A172 (cell line): ENCODE data around the gene CCDC154. TPM values are rescaled to one million over a fixed set of nuclear protein-coding genes. Genes with fewer than 3 reads are reported as not detected.
"Not testable (repeated sequence)": the region's sequence is repeated elsewhere in the genome, so short reads cannot be mapped to it uniquely, and the experiment has no call there.

Experiments used
- DNase-seq: peaks from one replicate; pipeline ENCODE4 v3.0.0-alpha.2; 2015; ENCODE audit warnings: low spot score
- total RNA-seq: library from RNA; depleted of rRNA; stranded (reverse); fragments of >200 nt; shearing (Covaris generic); gene quantifications from 2 replicates; pipeline ENCODE4 v1.2.3, GENCODE V29; 2014; rRNA removed

The CCDC154 gene, protein sequence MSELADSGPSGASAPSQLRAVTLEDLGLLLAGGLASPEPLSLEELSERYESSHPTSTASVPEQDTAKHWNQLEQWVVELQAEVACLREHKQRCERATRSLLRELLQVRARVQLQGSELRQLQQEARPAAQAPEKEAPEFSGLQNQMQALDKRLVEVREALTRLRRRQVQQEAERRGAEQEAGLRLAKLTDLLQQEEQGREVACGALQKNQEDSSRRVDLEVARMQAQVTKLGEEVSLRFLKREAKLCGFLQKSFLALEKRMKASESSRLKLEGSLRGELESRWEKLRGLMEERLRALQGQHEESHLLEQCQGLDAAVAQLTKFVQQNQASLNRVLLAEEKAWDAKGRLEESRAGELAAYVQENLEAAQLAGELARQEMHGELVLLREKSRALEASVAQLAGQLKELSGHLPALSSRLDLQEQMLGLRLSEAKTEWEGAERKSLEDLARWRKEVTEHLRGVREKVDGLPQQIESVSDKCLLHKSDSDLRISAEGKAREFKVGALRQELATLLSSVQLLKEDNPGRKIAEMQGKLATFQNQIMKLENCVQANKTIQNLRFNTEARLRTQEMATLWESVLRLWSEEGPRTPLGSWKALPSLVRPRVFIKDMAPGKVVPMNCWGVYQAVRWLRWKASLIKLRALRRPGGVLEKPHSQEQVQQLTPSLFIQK
- 0.03 and 0.26 TPM in 2 replicates for total RNA-seq

DNA sequence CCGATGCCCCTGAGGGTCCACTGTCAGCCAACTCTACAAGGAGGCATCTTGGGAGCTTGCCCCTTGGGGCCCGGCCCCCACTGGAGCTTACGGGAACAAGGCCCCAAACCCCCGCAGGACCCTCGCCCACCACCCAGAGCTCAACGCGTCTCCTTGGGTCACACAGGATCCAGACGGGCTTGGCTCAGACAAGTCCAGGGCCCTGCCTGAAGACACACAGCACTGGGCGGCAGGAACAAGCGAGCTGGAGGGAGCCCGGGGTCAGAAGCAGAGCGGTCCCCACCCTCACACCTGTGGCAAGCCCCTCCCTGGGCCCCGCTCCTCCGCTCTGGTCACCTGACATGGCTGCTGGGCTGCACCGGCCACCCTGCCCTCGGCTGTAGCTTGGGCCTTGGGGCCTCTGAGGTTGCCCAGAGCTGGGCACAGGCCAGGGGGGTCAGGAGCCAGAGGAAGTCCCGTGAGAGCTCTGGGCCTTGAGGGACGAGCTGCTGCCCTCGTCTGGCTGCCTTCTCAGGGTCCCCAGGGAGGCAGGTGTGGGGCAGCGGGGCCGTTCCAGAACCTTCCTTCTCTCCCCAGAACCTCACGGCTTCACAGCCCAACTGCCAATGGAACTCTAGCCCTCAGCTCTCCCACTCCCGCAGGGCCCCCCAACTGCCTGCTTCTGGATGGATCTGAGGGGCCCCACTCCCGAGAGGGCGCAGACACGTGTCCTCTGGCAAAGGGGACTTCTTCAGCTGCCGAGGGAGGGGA, at the start of gene CCDC154:
Gene CCDC154 (minus strand): TSS at position 577 of the 750 bp plus-strand sequence. CDS start 234 bp downstream, at position 343.
- DNase-seq: no peak

DNA sequence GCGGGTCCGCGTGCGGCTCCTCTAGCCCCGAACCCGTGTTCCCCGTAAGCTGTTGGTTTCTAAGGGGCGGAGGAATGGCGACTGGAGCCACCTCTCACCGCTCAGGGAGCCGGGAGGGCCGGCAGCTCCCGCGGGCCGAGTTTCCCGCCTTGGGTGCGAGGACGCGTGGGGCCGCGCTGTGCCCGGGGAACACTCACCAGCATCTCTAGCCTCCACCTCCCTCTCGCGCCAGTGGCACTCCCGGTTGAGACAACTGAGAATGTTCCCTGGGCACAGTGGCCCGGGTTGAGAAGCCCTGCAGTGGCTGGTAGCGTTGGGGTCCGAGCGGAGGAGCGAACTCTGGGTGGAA, 49.4 kb upstream of the CCDC154 start:
- DNase-seq: peak; percentile 10

DNA sequence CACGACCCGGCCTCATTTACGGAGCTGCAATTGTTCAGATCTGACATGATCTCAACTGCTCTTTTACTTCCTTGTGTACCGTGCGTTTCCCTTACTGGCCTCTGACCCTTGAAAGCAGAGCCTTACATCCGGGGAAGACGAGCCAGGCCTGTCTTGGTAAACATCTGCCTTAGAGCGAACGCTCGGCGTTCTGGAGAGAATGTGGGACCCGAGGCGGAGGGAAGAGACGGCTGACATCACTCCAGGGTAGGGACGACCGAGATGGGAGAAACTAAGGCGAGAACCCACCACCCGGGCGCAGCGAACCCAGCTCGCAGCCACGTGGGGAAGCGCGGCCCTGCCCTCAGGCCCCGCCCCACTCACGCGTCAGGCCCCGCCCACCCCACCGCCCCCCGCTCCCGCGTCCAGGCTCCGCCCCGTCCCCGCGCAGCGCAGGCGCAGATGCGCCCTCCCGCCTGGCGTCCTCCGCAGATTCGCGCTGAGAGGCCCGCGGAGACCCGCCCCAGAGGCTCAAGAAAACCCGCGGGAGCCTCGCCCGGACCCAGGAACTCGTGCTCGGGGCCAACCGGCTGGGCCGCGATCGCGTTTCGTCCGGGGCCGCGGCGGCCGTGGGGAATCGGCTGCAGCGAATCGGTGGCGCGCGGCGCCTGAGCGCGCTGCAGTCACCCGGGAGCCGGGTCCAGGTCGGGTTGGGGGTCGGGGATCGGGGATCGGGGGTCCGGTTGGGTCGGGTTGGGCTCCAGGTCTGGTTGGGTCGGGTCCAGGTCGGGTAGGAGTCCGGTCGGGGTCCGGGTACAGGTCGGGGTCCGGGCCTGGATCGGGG, 48.8 kb upstream of the CCDC154 start, which contains the start of gene TELO2:
Gene TELO2 (plus strand): TSS at position 438 of the 823 bp plus-strand sequence. CDS start 922 bp downstream, outside the sequence.
- DNase-seq: peak; percentile 42

DNA sequence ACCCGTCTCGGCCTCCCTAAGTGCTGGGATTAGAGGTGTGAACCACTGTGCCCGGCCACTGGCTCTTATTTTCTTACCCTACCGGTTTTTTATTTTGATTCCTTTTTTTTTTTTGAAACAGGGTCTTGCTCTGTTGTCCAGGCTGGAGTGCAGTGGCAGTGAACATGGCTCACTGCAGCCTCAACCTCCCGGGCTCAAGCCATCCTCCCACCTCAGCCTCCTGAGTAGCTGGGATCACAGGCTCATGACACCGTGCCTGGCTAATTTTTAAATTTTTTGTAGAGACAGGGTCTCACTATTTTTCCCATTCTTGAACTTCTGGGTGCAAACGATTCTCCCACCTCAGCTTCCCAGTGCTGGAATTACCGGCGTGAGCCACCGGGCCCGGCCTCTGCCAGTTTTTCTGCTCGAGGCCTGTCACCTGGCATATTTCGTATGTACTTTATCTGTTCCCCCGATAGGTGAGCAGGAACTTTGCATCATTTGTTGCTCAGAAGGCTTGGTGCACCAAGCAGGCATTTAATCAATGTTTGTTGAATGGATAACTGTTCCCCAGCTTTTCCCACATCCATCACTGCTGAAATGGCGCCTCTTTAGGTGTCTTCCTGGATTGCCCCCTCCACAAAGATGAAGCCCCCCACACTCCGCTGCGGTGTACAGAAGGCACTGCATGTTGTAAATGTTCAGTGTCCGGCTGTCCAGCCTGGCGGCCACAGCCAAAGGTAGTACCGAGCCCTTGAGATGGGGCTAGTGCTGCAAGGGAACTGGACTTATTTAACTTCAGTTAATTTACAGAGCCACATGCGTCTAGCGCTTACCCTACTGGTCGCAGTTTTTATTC, 47.9 kb upstream of the CCDC154 start:
- no peak for DNase-seq

DNA sequence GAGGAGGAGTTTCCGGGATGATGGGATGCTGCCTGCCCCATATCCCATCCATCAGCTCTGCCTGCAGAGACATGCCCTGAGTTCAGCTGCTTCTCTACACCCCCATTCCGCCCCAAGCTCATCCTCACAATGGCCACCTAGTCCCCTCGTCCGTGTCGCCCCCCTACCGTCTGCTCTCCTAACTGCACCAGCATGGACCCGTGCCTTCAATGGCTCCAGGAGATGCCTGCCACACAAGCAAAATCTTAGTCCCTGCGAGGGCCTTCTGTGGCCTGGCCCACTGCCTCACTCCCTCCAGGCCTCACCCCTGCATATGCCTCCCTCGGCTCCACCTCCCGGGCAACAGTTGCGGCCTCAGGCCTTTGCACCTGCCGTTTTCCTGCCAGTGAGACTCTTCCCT, 47.0 kb upstream of the CCDC154 start:
- no peak for DNase-seq

DNA sequence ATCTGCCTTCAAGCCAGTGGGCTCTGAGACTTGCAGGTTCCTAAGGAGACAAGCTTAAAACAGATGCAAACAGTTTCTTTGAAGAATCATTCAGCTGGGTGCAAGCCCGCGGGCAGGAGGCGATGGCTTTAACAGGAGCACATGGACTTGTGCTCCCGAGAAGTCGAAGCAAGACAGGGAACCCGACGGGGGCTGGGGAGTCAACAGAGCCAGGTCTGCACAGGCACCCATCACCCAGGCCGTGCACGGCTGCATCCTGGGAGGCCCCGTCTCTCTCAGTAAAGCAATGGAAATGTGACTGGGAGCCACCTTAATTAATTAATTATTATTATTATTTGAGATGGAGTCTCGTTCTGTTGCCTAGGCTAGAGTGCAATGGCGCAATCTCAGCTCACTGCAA, 44.7 kb upstream of the CCDC154 start:
- DNase-seq: no peak

DNA sequence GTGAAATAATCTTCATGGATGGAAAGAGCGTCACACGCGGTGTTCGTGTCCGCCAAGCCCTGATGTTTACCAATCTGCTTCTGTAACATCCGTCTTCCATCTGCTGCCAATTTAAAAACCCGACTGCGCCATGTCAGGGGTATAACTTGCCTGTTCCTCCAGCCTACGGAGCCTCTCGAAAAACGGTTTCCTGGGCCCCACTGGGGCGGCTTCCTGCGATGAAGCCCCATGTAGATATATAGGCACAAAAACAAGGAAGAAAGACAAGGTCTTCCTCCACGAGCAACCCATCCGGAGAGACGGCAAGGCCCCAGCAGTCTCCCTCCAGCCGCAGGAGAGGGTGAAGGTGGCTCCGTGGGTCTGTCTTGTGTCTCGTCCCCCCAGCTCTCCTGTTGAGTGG, 44.3 kb upstream of the CCDC154 start, which contains the start of gene PTX4:
Gene PTX4 (minus strand): TSS at position 326 of the 400 bp plus-strand sequence. CDS start 35 bp downstream, at position 291.
- no peak for DNase-seq

DNA sequence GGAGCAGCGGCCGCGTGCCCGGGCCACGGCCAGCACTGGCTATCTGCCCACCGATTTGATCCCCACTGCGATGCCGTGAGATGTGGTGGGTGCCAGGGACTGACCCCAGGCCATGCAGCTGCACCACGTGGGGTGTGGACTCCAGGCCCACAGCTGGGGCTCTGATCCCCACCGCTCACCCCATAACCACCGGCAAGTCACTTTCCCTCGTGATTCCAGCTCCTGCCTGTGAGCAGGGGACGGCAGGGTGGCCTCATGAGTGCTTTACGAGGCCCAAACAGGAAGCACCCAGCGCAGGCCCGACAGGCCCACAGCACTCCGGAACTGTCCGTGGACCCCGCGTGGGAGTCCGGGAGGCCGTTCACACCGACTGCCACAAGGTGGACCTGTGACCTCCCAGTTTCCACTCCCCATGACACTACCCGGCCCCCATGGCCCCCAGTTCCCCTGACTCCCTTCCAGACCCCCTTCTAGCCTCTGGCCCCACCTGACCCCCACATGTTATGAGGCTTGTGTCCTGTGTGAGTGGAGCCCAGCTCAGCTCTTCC, 43.8 kb upstream of the CCDC154 start:
- no peak for DNase-seq

DNA sequence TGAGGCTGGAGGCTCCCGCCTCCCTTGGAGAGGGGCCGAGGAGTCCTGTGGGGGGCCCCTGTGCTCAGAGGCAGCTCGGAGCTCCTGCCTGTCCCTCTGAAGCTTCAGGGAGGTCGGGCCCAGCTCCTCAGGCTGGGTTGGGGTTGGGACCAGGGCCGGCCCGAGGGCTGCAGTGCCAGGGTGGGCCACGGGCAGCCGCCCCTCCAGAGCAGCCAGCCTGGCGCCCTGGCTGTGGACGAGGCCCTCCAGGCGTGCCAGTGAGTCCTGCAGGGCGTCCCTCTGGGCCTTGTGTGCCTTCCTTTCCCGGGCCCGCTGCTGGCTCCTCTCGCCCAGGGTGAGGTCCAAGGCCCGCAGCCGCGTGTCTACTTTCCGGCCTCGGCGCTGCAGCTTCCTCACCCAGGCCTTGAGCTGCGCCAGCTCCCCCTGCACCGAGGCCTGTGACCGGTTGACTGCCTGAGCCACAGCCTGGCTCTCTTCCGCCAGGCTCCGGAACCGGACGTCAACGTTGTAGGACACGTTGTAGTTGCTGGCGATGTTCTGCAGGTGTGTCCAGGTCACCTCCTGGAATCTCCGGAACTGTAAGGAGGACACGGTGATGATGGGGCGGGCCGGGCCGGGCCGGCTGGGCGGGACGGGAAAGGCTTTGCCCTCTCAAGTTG, 43.2 kb upstream of the CCDC154 start:
- DNase-seq: no peak

DNA sequence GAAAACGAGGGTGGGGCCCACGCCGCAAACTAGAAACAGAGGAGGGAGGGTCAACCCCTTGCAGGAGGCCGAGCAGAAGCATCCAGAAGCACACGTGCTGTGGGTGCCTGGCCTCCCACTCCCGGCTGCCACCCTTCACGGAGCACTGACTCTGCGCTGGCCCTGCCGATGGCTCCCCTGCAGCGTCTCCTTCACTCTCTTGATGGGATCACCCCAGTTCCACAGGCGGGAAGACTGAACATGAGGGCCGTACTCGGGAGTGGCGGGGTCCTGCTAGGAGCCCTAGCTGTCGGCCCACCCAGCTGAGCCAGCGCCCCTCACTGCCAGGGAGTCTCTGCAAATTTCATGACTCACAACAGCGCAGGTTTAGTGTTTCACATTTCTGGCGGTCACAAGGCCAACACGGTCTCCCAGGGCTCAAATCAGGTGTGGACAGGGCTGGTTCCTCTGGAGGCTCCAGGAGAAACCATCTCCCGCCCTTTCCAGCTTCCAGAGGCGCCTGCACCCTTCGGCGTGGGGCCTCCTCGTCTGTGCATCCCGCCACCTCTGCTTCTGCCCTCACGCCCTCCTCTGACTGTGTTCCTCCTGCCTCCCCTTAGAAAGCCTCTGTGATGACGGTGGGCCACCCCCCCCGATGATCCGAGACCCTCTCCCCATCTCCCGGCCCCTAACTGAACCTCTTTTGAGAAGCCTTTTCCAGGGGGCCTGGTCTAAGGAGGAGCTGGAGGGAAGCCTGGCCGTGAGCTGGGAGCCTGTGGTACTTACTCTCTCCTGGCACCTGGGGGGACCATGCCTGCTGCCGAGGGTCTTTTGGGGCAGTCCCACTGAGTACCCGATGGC, 42.4 kb upstream of the CCDC154 start:
- DNase-seq: no peak

DNA sequence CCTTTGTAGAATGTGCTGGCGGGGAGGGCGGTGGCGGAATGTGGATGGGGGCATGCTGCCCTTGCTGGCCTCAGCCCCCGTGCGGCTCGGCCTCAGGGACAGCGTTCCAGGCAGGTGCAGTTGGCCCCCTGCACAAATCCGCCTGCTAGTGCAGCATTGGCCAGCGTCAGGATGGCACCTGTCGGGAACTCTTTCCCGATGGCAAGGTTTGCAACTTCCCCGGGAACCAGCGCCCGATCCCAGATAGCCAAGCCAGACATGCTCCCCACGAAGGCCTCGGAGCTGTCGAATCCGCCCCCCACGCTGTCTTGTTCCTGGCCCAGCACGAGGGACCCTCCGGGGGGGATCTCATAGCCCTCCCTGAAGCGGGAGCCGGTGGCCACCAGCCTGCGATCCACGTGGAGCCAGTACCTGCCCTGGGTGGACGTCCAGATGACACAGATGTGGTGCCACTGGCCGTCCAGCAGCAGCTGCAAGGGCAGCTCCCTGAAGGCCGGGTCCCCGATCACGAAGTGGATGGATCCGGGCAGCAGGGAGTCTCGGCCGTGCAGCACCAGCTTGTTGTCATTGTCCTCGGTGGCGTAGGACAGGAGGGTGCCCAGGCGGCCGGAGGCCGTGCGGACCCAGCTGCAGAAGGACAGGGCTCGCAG, 41.6 kb upstream of the CCDC154 start:
- DNase-seq: no peak

DNA sequence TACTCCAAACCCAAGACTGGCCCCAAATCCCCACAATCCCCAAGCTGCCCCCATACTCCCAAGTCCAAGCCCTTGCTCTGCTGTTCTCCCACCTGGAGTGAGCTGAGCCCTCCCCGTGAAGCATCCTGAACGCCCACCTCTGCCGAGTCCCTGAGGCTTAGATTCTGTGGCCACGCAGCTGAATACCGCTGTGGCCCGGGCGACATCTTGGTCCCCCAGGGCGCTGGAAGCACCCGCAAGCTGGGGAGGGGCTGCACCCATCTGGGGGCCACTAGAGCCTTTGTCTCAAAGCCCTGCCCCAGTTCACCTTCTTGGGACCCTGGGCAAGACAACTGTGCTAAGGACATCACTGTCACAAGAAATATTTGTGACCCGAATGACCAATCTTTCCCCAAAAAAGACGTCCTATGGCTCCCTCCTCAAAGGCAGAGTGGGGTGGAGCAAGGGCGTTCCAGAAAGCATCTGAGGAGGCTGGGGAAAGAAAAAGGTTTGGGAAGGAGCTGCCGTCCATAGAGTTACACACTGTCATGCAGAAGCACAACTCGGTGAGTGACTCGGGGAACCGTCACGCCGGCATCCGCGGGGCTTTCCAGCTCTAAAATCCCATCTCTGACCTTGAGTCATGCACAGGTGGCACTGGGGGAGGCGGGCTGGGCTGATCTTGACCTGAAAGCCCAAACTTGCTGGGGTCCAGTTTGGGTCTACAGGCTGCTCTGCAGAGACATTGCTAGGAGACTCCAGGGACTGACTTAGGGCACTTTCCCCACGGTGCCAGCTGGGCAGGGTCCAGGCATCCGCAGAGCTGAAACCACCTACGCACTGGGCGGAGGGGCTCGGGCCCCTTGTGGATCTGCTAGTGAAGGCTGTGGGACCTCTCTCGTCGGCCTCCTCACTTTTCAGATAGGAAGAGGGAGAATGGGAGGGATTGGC, 37.8 kb upstream of the CCDC154 start:
- no peak for DNase-seq

DNA sequence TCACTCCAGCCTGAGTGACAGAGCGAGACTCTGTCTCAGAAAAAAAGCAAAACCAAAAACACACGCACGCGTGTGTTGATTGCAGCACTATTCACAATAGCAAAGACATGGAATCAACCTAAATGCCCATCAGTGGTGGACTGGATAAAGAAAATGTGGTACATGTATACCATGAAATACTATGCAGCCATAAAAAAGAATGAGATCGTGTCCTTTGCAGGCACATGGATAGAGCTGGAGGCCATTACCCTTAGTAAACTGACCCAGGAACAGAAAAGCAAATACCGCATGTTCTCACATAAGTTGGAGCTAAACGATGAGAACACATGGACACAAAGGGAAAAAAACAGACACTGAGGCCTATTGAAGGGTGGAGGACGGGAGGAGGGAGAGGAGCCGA, 34.6 kb upstream of the CCDC154 start:
- not testable (repeated sequence) for DNase-seq

DNA sequence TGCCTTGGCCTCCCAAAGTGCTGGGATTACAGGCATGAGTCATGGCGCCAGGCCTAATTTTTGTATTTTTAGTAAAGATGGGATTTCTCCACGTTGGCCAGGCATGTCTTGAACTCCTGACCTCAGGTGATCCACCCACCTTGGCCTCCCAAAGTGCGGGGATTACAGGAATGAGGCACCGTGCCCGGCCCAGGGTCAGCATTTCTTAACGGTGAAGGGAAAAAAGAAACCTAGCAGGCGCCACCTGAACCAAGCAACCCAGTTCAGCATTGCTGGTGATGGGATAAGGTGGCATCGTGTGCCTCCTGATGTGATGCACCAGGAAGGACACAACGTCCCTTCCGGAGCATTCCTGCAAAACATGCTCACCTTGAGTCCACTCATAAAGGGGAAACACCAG, 32.7 kb upstream of the CCDC154 start:
- no peak for DNase-seq

DNA sequence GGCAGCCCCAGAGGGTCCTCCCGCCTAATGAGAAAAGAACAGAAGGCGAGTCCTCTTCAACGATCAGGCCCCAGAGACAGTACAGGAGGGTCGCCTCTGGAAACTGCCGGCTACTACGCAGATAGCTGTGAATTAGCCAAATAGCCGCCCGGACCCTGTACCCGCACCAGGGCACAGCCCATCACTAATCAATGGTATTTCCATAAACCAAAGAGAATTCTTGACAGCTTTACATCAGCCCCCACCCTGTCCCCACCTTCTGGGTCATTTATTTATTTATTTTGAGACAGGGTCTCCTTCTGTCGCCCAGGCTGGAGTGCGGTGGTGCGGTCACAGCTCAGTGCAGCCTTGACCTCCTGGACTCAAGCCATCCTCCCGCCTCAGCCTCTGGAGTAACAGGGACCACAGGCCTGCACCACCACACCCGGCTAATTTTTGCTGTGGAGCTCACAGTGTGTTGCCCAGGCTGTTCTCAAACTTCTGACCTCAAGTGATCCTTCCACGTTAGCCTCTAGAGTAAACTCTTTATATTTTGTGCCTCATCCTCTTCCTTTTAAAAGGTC, 31.3 kb upstream of the CCDC154 start:
- no peak for DNase-seq

DNA sequence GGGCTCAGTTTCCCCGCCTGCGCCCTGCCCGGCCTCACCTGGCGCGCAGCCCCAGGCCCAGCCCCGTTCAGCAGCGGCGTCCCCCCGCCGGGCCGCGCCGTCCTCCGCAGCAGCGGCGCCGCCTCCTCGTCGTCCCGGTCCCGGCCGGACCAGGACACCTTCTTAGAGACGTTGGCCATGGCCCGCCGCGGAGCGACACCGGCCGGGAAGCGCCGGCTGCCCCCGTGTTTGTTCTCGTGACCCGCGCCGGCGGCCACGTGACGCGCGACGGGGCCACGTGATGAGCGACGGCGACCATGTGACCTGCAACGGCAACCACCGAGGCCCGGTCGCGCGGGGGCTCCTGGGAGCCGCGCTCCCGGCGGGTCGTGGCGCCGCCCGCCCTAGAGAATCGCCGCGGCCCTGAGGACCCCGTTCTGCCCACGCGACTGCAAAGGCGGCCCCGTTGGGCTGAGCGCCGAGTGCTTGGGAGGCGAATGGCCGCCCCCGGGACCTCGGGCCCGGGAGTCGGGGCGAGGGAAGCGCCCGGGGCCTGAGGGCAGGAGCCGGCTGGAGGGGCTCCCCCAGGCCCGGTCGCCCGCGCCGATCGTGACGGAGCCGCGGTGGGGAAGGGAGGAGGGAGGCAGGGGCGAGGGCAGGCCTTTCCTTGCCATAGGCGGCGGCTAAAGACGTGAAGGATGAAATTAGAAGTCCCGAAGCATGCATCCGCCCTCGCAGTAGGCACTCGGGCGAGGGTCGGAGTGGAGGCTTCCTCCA, 30.6 kb upstream of the CCDC154 start, which contains the start of gene CLCN7:
Gene CLCN7 (minus strand): TSS at position 233 of the 756 bp plus-strand sequence. CDS start 54 bp downstream, at position 179.
- DNase-seq: peak; percentile 52
